LNCAP (cell line): Measurements from ENCODE around the gene DDX54.

Experiments
- TF ChIP-seq, protein P1 (sequence below): fragments of 450-650 bp; IDR thresholded peaks from 2 replicates; pipeline ENCODE4 v1.5.1; 2017; ENCODE audit warnings: mild to moderate bottlenecking

Gene DDX54

DNA sequence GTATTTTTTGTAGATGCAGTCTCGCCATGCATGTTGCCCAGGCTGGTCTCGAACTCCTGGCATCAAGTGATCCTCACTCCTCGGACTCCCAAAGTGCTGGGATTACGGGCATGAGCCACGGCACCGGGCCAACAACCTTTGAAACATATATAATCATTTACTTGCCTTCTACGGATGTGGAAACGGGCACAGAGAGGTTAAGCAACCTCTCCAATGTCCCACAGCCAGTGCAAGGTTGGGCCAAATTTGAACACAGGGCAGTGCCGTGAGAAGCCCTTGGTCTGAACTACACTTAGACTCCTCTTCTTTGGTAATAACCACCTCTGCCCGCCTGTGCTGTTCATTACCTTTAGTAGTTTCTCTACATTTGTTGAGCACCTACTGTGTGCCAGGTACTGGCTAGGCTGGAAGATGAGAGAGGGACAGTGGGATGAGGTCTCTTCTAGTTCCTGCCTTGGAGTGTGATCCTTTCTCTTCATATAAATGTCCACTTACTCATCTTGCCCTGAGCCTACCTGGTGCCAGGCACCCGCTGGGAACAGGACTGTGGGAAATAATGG is 2.2 kb downstream of the DDX54 start:
- TF ChIP-seq, protein P1, sequence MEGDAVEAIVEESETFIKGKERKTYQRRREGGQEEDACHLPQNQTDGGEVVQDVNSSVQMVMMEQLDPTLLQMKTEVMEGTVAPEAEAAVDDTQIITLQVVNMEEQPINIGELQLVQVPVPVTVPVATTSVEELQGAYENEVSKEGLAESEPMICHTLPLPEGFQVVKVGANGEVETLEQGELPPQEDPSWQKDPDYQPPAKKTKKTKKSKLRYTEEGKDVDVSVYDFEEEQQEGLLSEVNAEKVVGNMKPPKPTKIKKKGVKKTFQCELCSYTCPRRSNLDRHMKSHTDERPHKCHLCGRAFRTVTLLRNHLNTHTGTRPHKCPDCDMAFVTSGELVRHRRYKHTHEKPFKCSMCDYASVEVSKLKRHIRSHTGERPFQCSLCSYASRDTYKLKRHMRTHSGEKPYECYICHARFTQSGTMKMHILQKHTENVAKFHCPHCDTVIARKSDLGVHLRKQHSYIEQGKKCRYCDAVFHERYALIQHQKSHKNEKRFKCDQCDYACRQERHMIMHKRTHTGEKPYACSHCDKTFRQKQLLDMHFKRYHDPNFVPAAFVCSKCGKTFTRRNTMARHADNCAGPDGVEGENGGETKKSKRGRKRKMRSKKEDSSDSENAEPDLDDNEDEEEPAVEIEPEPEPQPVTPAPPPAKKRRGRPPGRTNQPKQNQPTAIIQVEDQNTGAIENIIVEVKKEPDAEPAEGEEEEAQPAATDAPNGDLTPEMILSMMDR = no peak

DNA sequence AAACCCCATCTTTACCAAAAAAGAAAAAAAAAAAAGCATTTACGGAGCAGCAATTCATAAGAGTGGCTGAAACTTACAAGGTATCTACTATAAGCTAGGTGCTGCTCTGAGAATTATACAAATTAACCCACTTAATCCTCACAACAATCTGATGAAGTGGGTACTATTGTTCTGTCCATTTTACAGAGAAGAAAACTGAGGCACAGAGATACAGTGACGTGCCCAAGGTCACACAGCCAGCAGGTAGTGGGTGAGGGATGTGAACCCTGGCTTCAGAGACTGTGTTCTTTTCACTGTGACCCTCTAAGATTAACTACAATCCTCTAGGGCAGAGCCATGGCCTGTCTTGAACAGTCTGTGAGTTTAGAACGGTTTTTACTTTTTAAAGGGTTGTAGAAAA is 3.3 kb downstream of the DDX54 start:
- TF ChIP-seq, protein P1 = no peak

DNA sequence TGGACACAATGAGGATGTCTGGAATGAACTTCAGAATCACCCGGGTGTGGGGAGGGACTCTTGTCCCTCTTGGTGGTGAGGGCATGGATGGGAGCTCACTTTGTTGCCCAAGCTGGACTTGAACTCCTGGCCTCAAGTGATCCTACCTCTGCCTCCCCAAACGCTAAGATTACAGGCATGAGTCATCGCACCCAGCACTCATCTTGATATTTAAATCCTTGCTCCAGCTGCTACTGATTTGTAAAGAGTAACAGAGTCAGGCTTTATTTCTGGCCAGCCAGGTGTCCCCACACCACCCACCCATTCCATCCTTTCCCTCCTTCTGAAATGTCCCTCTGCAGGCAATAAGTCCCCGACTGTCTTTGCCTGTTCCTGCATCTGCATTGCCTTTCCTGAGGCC is 4.9 kb downstream of the DDX54 start:
- TF ChIP-seq, protein P1 = no peak

DNA sequence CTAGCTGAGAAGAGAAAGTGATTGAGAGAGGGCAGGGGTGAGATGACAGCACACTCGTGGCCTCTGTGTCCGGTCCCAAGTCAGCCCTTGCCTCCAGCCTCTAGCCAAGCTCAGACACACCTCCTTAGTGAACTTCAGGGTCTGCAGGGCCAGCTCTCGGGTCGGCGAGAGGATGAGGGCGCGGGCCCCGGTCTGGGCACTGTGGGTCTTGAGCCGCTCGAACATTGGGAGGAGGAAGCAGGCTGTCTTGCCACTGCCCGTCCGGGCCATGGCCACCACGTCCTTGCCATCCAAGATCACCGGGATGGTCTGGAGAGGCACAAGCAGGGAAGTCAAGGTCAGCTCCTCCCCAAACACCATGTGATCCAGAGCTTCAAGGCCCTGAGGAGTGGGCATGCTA is 6.3 kb downstream of the DDX54 start:
- TF ChIP-seq, protein P1 = no peak

DNA sequence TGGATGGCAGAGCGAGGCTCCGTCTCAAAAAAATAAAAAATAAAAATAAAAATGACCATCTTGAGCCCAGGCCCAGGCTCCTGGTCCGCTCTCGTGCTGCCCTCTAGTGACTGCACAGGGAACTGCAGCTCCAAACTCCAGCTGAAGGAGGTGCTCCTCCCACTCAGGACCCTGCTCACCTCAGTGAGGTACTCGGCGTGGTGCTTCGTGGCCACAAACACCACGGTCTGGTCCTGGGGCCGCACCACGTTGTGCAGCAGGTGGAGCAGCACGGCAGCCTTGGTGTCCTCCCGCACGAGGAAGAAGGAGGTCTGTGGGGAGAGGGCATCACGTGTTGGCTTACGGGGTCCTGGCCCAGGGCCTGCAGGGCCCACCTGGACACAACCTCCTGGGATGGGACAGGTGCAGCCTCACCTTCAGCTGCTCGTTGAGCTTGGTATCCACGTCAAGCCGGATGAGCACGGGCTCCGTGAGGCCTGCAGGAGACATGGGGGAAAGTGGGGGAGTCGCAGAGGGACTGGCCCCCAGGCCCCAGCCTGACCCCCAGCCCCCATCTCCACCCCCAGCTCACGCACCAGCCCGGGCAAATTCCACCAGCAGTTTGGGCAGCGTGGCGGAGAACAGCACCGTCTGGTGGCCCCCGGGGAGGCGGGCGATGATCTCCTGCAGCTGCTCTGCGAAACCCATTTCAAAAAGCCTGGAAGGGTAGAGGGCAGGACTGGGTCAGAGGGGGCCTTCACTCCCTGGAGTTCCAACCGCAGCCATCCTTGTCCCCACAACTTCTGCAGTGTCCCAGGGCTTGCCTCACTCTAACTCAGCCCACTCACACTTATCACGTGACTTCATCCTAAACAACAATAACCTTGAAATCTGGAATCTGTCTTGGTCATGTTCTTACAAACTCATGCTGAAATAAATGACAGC is 10.6 kb downstream of the DDX54 start:
- TF ChIP-seq, protein P1 = peak; percentile 100

DNA sequence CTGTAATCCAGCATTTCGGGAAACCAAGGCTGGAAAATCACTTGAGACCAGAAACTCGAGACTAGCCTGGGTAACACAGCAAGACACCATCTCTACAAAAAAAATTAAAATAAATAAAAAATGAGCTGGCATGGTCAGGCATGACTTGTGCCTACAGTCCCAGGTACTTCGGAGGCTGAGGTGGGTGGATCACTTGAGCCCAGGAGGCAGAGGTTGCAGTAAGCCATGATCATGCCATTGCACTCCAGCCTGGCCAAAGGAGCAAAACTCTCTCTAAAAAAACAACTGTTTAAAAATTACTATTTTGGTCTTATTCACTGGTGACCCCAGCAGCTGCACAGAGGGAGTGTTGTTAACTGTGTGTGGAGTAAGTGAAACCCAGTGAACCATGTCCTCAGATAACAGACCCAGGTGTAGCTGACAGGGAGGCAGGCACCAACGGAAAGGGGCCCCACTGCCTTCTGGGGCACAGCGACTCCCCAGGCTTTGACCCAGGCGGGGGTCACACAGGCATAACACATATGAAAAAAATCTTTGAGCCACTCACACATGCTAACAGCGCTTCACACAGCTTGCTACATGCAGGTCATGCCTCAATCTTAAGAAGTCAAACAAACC is 12.1 kb downstream of the DDX54 start:
- TF ChIP-seq, protein P1 = no peak

DNA sequence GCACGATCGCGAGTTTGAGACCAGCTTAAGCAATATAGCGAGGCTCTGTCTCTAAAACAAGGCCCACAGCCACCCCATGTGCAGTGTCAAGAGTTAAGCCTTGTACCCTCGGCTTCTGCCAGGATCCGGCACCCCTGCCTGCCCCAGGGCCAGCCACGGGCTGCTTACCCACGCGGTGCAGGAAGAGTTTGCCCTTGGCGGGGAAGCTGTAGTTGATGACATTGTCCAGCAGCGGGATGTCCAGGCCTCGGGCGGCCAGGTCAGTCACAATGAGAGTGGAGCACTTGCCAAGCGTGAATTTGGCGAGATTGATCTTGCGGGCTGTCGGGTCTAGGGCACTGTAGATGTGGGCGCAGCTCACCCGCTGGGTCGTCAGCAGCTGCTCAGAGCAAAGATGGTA is 13.1 kb downstream of the DDX54 start:
- TF ChIP-seq, protein P1 = no peak
